Measurements from ENCODE around the gene MED31. TPM values are rescaled to one million over a fixed set of nuclear protein-coding genes. Genes with fewer than 3 reads are reported as not detected.

The MED31 gene
- total and polyA plus RNA-seq, 2 of the 13 experiments (the other 11 are each of a cell fraction or from before 2014, with no cell fraction given), result 19.0 to 20.9 TPM

- TF ChIP-seq HNF1A (IDR thresholded peaks at IDR 0.05; ENCODE audit: low read depth) (no peak), HNF1A (CRISPR knock-in tag; IDR thresholded peaks at IDR 0.05; ENCODE audit: borderline replicate concordance) (peak; percentile 64; the same call in 1 of the 2 replicates), ZNF180 (CRISPR knock-in tag; IDR thresholded peaks at IDR 0.05; ENCODE audit: borderline replicate concordance, low read depth) (no peak), RFXAP (CRISPR knock-in tag; IDR thresholded peaks at IDR 0.05; ENCODE audit: borderline replicate concordance) (peak; percentile 89; the same call in 1 of the 2 replicates), KMT2A (CRISPR knock-in tag; IDR thresholded peaks at IDR 0.05) (peak; percentile 88), SUZ12 (IDR thresholded peaks at IDR 0.05; ENCODE audit: low read depth, low read length) (no peak), DBP (CRISPR knock-in tag; IDR thresholded peaks at IDR 0.05; ENCODE audit: not compliant biosample characterization) (no peak), SOX13 (IDR thresholded peaks at IDR 0.05) (no peak), SOX13 (CRISPR knock-in tag; conservative IDR thresholded peaks at IDR 0.05 in 1 of 2, IDR thresholded peaks at IDR 0.05 in 1 of 2) (peak in 1 of 2 experiments; percentile 4; a peak in 1 of 4 replicates), DNMT3B (CRISPR knock-in tag; conservative IDR thresholded peaks at IDR 0.05) (0 out of 2 replicates have a peak, but pooled peaks have one; percentile 18), CENPX (CRISPR knock-in tag; IDR thresholded peaks at IDR 0.05) (no peak), DR1 (CRISPR knock-in tag; IDR thresholded peaks at IDR 0.05) (peak; percentile 77; the same call in 1 of the 2 replicates), HMG20B (CRISPR knock-in tag; conservative IDR thresholded peaks at IDR 0.05) (no peak), MIER3 (CRISPR knock-in tag; IDR thresholded peaks at IDR 0.05; ENCODE audit: borderline replicate concordance) (peak; percentile 41; the same call in 1 of the 2 replicates), THAP9 (CRISPR knock-in tag; IDR thresholded peaks at IDR 0.05; ENCODE audit: borderline replicate concordance) (peak; percentile 89; the same call in 1 of the 2 replicates), HES4 (CRISPR knock-in tag; IDR thresholded peaks at IDR 0.05; ENCODE audit: borderline replicate concordance) (peak; percentile 75; the same call in 1 of the 2 replicates), ZNF512 (CRISPR knock-in tag; IDR thresholded peaks at IDR 0.05) (0 out of 2 replicates have a peak, but pooled peaks have one; percentile 21), SNAPC2 (CRISPR knock-in tag; IDR thresholded peaks at IDR 0.05) (no peak)
Observed at GRCh38 chr17:6640536-6641246, 10.7 kb downstream of the MED31 start, which contains the start of the genes KIAA0753 and TXNDC17 (continued).

Measured in HepG2 (cell line).